Measurements from ENCODE around the gene ANO1.

The ANO1 gene

GRCh38 chr11:70099578-70100279, 21.6 kb downstream of the ANO1 start:
- no peak for DNase-seq

- DNase-seq, result no peak
These were observed 22.1 kb downstream of the ANO1 start for GRCh38 chr11:70100280-70100603.

- no peak for DNase-seq
These were observed 22.7 kb downstream of the ANO1 start for GRCh38 chr11:70100791-70101190.

- DNase-seq, result no peak
These were observed 25.3 kb downstream of the ANO1 start for GRCh38 chr11:70103256-70103975.

- DNase-seq, result no peak
These were observed 26.3 kb downstream of the ANO1 start for GRCh38 chr11:70104419-70104818.

- DNase-seq, result no peak
These were observed 26.8 kb downstream of the ANO1 start for GRCh38 chr11:70104961-70105360.

GRCh38 chr11:70105369-70105754, 27.2 kb downstream of the ANO1 start:
- DNase-seq, result no peak

- no peak for DNase-seq
These were observed 27.8 kb downstream of the ANO1 start for GRCh38 chr11:70105755-70106571.

- DNase-seq, result no peak
These were observed 28.6 kb downstream of the ANO1 start for GRCh38 chr11:70106757-70107156.

GRCh38 chr11:70107191-70107590, 29.1 kb downstream of the ANO1 start:
- DNase-seq, result no peak

- DNase-seq, result no peak
These were observed 29.6 kb downstream of the ANO1 start for GRCh38 chr11:70107756-70108155.

GRCh38 chr11:70108250-70108649, 30.1 kb downstream of the ANO1 start:
- no peak for DNase-seq

GRCh38 chr11:70109006-70109405, 30.9 kb downstream of the ANO1 start:
- DNase-seq, result no peak

- no peak for DNase-seq
These were observed 31.8 kb downstream of the ANO1 start for GRCh38 chr11:70109903-70110302.

GRCh38 chr11:70110538-70111055, 32.5 kb downstream of the ANO1 start:
- no peak for DNase-seq

GRCh38 chr11:70111269-70112016, 33.3 kb downstream of the ANO1 start:
- DNase-seq, result no peak

- DNase-seq, result no peak
These were observed 33.9 kb downstream of the ANO1 start for GRCh38 chr11:70112017-70112434.

GRCh38 chr11:70113801-70114200, 35.7 kb downstream of the ANO1 start:
- DNase-seq, result no peak

GRCh38 chr11:70115778-70116177, 37.7 kb downstream of the ANO1 start:
- DNase-seq, result no peak

GRCh38 chr11:70116386-70117065, 38.4 kb downstream of the ANO1 start:
- no peak for DNase-seq

- no peak for DNase-seq
These were observed 39.5 kb downstream of the ANO1 start for GRCh38 chr11:70117567-70118145.

- DNase-seq, result no peak
These were observed 40.5 kb downstream of the ANO1 start for GRCh38 chr11:70118642-70119041.
